HCT116 (cell line): Measurements from ENCODE around the gene ASPG. TPM values are rescaled to one million over a fixed set of nuclear protein-coding genes. Genes with fewer than 3 reads are reported as not detected.

Experiments used
- ATAC-seq: fragments of 200-7000 bp; cut with Tn5 transposase; 2 replicates; pipeline ENCODE4 v1.9.1; 2020; ENCODE audit warnings: mild to moderate bottlenecking, moderate library complexity
- BruUV-seq: library from RNA; stranded (reverse); fragments of 400-500 nt; replicated peaks from 2 replicates; lab custom pipeline; 2021; lab: Mats Ljungman, UMichigan
- CTCF ChIA-PET: fragments of 300-600 bp; sonication (Branson Sonifier 250); formaldehyde crosslinking; loops from one replicate; lab custom pipeline; 2021; ENCODE audit warnings: antibody characterized with exemption; lab: Charles Lee
- POLR2A ChIA-PET: fragments of 300-600, 350-600 bp; sonication (Branson Sonifier 250); formaldehyde crosslinking; loops from one replicate; lab custom pipeline; 2021; ENCODE audit warnings: antibody characterized with exemption; lab: Charles Lee
- RAD21 ChIA-PET, 2 experiments: fragments of 300-600 bp; sonication (Branson Sonifier 250); formaldehyde crosslinking; loops; one replicate each; lab custom pipeline; 2023; ENCODE audit warnings: low total read pairs in 2 of 2; ENCODE audit not compliant: uncharacterized antibody in 2 of 2, unreplicated experiment in 2 of 2, low non-redundant PET in 1 of 2; lab: Charles Lee
- DNase-seq: peaks from one replicate; pipeline ENCODE4 v3.0.0-alpha.2; 2010; ENCODE audit warnings: low read depth, low spot score
- H2AFZ ChIP-seq: fragments of 200-600 bp; shearing (Covaris generic), sonication (generic); 2 replicates; pipeline ENCODE4 v1.6.1; 2017; ENCODE audit warnings: low read depth, mixed run types, mixed read lengths, antibody characterized with exemption, low read length; ENCODE audit not compliant: poor library complexity, severe bottlenecking
- H3K27ac ChIP-seq: 2 replicates; pipeline ENCODE4 v1.5.1; 2012; ENCODE audit warnings: low read depth, low read length
- H3K27me3 ChIP-seq: fragments of 200-600 bp; sonication (generic); 2 replicates; pipeline ENCODE4 v1.6.1; 2016; ENCODE audit warnings: mixed run types, low read length, mixed read lengths; ENCODE audit not compliant: insufficient read depth
- H3K36me3 ChIP-seq, 2 experiments: fragments of 200-500 bp in 1 of 2; fragments of 200-600 bp in 1 of 2; sonication (Bioruptor generic) in 1 of 2; sonication (generic) in 1 of 2; 2 replicates each; pipeline versions ENCODE4 v1.5.1 to v1.6.1; 2014 to 2016; ENCODE audit warnings: low read length in 2 of 2, inconsistent platforms in 1 of 2, mixed read lengths in 1 of 2, mixed run types in 1 of 2; ENCODE audit not compliant: insufficient read depth in 2 of 2, control insufficient read depth in 1 of 2
- H3K4me1 ChIP-seq, 2 experiments: fragments of 200-600 bp in 1 of 2; sonication (generic) in 1 of 2; 2 replicates each; pipeline versions ENCODE4 v1.5.1 to v1.6.1; 2012 to 2017; ENCODE audit warnings: low read length in 2 of 2, inconsistent platforms in 1 of 2, mild to moderate bottlenecking in 1 of 2, mixed read lengths in 1 of 2, mixed run types in 1 of 2, moderate library complexity in 1 of 2; ENCODE audit not compliant: insufficient read depth in 2 of 2, control insufficient read depth in 1 of 2
- H3K4me2 ChIP-seq: fragments of 200-600 bp; sonication (generic); 2 replicates; pipeline ENCODE4 v1.6.1; 2017; ENCODE audit warnings: mixed run types, low read length, mixed read lengths
- H3K4me3 ChIP-seq, 2 experiments: fragments of 200-600 bp in 1 of 2; sonication (generic) in 1 of 2; replicated peaks in 1 of 2; 2 replicates each; pipeline ENCODE4 v1.5.1; 2011 to 2016; ENCODE audit warnings: low read length in 2 of 2, control low read depth in 1 of 2, low read depth in 1 of 2, mild to moderate bottlenecking in 1 of 2, mixed read lengths in 1 of 2, mixed run types in 1 of 2
- H3K79me2 ChIP-seq: fragments of 200-600 bp; sonication (generic); 2 replicates; pipeline ENCODE4 v1.6.1; 2017; ENCODE audit warnings: mild to moderate bottlenecking, mixed run types, low read length, moderate library complexity, mixed read lengths; ENCODE audit not compliant: insufficient read depth
- H3K9ac ChIP-seq: fragments of 200-600 bp; sonication (generic); 2 replicates; pipeline ENCODE4 v1.6.1; 2016; ENCODE audit warnings: low read length, mixed read lengths
- H3K9me2 ChIP-seq: fragments of 200-600 bp; sonication (generic), shearing (Covaris generic); 2 replicates; pipeline ENCODE4 v1.6.1; 2017; ENCODE audit warnings: mixed run types, mild to moderate bottlenecking, moderate library complexity; ENCODE audit not compliant: insufficient read depth
- H3K9me3 ChIP-seq, 2 experiments: fragments of 200-500 bp in 1 of 2; fragments of 200-600 bp in 1 of 2; sonication (Bioruptor generic) in 1 of 2; sonication (generic) in 1 of 2; 2 replicates each; pipeline ENCODE4 v1.6.1; 2014 to 2017; ENCODE audit warnings: low read length in 2 of 2, mixed read lengths in 2 of 2, inconsistent platforms in 1 of 2, low read depth in 1 of 2, mild to moderate bottlenecking in 1 of 2, mixed run types in 1 of 2, moderate library complexity in 1 of 2; ENCODE audit not compliant: control insufficient read depth in 1 of 2, insufficient read depth in 1 of 2
- H4K20me1 ChIP-seq: fragments of 200-600 bp; sonication (generic), shearing (Covaris generic); 2 replicates; pipeline ENCODE4 v1.6.1; 2017; ENCODE audit warnings: mixed run types, mild to moderate bottlenecking, moderate library complexity; ENCODE audit not compliant: insufficient read depth
- CBX3 ChIP-seq: IDR thresholded peaks from 2 replicates; pipeline ENCODE4 v1.6.1; 2012; ENCODE audit warnings: low read depth
- EGR1 ChIP-seq: IDR thresholded peaks from 2 replicates; pipeline ENCODE4 v1.6.1; 2012; ENCODE audit warnings: low read depth
- ELF1 ChIP-seq: IDR thresholded peaks from 2 replicates; pipeline ENCODE4 v1.6.1; 2012; ENCODE audit warnings: low read depth, borderline replicate concordance
- EZH2 ChIP-seq: fragments of 200-600 bp; sonication (generic); IDR thresholded peaks from 2 replicates; pipeline ENCODE4 v1.6.1; 2017; ENCODE audit warnings: antibody characterized with exemption, mixed run types
- EZH2phosphoT487 ChIP-seq: fragments of 200-600 bp; IDR thresholded peaks from 2 replicates; pipeline ENCODE4 v1.6.1; 2018; ENCODE audit warnings: antibody characterized with exemption, borderline replicate concordance
- FOSL1 ChIP-seq: IDR thresholded peaks from 2 replicates; pipeline ENCODE4 v1.6.1; 2012; ENCODE audit warnings: low read depth
- JUND ChIP-seq: IDR thresholded peaks from 2 replicates; pipeline ENCODE4 v1.6.1; 2012
- POLR2A ChIP-seq: IDR thresholded peaks from 2 replicates; pipeline ENCODE4 v1.7.0; 2011; ENCODE audit warnings: borderline replicate concordance; ENCODE audit not compliant: insufficient read depth, insufficient read length; ENCODE audit errors: extremely low read depth
- SIN3A ChIP-seq: IDR thresholded peaks from 2 replicates; pipeline ENCODE4 v1.6.1; 2012; ENCODE audit warnings: low read depth
- YY1 ChIP-seq: IDR thresholded peaks from 2 replicates; pipeline ENCODE4 v1.6.1; 2011; ENCODE audit warnings: low read length, low read depth, moderate library complexity, mild to moderate bottlenecking; ENCODE audit not compliant: insufficient replicate concordance; ENCODE audit errors: extremely low read depth
- ZFX ChIP-seq: fragments of 450-650 bp; IDR thresholded peaks from 2 replicates; pipeline ENCODE4 v1.6.1; 2017
- ZNF274 ChIP-seq: fragments of 200-500 bp; sonication (Bioruptor generic); IDR thresholded peaks from 2 replicates; pipeline ENCODE4 v1.6.1; 2014; ENCODE audit warnings: mild to moderate bottlenecking, low read depth, low read length, inconsistent platforms
- intact Hi-C: fragments of 100-400 bp; cut with micrococcal nuclease; formaldehyde crosslinking; loops from 2 replicates; pipeline ENCODE4 v1.10.0; 2022
- total RNA-seq: library from RNA; stranded (reverse); gene quantifications from one replicate; pipeline ENCODE4 v1.2.1, GENCODE V29; 2021; ENCODE audit not compliant: unreplicated experiment
- TF ChIP-seq, protein P1 (sequence below): IDR thresholded peaks from 2 replicates; pipeline ENCODE4 v1.6.1; 2012; ENCODE audit warnings: low read depth

Gene ASPG
- total RNA-seq, 1 experiment from 2014 or later, result not detected

DNA sequence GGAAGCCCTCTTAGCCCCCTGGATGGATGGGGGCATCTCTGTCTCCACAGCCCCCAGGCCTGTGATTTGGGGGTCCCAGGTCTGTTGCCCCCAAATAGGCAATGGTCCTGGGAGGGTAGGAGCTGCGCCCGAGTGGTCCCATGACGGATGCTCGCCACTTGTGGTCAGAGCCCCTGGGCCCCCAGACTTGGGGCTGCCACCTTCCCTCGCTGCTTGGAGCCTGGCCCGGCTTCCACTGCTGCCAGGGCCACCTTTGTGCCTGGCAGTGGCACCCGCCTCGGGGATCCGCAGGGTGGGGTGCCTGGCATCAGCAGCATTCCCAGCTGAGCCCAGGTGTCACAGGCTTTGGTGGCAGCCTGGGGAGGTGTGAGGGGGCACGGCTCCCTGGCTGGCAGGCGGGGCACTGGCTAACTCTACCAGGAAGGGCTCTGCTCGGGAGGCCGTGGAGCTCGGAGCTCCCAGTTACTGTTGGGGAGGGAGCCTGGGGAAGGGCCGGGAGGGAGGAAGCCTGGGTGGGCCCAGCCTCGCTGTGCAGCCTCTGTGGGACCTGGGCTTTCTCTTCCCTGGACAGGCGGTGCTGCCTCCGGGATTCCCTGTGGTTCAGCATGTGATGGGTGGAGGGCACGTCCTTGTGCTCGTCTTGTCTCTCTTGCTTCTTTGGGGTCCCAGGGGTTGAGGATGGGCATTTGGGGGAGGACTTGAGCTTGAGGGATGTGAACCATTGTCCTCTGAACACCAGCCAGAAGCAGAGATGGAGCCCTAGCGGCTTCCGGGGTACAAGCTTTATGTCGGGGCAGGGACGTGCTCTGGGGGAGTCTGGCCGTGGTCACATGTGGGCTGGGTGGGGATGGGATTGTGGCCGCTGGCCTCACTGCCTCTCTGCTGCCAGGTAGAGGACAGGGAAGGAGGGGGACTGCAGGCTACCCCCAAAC is 58.3 kb downstream of the ASPG start:
- TF ChIP-seq ELF1 (no peak), JUND (no peak), CBX3 (no peak), YY1 (no peak), ZFX (no peak), FOSL1 (no peak), EZH2 (no peak), EZH2phosphoT487 (no peak), ZNF274 (no peak), SIN3A (no peak), POLR2A (no peak), EGR1 (no peak)
- TF ChIP-seq, protein P1, sequence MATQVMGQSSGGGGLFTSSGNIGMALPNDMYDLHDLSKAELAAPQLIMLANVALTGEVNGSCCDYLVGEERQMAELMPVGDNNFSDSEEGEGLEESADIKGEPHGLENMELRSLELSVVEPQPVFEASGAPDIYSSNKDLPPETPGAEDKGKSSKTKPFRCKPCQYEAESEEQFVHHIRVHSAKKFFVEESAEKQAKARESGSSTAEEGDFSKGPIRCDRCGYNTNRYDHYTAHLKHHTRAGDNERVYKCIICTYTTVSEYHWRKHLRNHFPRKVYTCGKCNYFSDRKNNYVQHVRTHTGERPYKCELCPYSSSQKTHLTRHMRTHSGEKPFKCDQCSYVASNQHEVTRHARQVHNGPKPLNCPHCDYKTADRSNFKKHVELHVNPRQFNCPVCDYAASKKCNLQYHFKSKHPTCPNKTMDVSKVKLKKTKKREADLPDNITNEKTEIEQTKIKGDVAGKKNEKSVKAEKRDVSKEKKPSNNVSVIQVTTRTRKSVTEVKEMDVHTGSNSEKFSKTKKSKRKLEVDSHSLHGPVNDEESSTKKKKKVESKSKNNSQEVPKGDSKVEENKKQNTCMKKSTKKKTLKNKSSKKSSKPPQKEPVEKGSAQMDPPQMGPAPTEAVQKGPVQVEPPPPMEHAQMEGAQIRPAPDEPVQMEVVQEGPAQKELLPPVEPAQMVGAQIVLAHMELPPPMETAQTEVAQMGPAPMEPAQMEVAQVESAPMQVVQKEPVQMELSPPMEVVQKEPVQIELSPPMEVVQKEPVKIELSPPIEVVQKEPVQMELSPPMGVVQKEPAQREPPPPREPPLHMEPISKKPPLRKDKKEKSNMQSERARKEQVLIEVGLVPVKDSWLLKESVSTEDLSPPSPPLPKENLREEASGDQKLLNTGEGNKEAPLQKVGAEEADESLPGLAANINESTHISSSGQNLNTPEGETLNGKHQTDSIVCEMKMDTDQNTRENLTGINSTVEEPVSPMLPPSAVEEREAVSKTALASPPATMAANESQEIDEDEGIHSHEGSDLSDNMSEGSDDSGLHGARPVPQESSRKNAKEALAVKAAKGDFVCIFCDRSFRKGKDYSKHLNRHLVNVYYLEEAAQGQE, result no peak
- Histone ChIP-seq H3K4me2 (no peak overlapping the region), H3K36me3 (no peaks in the 10 kb centered on the region), H3K4me3 (no peak overlapping the region), H4K20me1 (no peaks in the 10 kb centered on the region), H3K9ac (no peak overlapping the region), H2AFZ (no peak overlapping the region), H3K27ac (no peak overlapping the region), H3K79me2 (peaks cover 28% of the 10 kb centered on the region; the same call in 1 of the 2 replicates), H3K4me1 (peaks cover 6 to 15% of the 10 kb centered on the region in 2 experiments; a peak in 3 of 4 replicates), H3K9me3 (no peaks in the 10 kb centered on the region), H3K27me3 (no peaks in the 10 kb centered on the region), H3K9me2 (no peaks in the 10 kb centered on the region)
- DNase-seq, result no peak
- POLR2A ChIA-PET, result no interaction called here
- intact Hi-C loops, result no loop called here
- no TSS peak for BruUV-seq
- CTCF ChIA-PET, result interaction anchor here (1.4 kb wide), 1 partner anchor 420 kb away, joined by 3 read pairs; no protein-coding TSS in a partner anchor
- ATAC-seq, result no peak
- RAD21 ChIA-PET, result no interaction called here
